HCT116 (cell line): ENCODE results near the gene ERBIN.

Source experiments
- ATF3 ChIP-seq: IDR thresholded peaks from 2 replicates; pipeline ENCODE4 v1.6.1; 2012
- CEBPB ChIP-seq: IDR thresholded peaks from 2 replicates; pipeline ENCODE4 v1.6.1; 2012; ENCODE audit warnings: low read depth
- CTCF ChIP-seq, 3 experiments: fragments of 200-600 bp in 1 of 3; sonication (generic) in 1 of 3; IDR thresholded peaks in 2 of 3; conservative IDR thresholded peaks in 1 of 3; 2 replicates each; pipeline ENCODE4 v1.5.1; 2012 to 2017; ENCODE audit warnings: low read depth in 2 of 3, low read length in 2 of 3, antibody characterized with exemption in 1 of 3, borderline replicate concordance in 1 of 3, control low read depth in 1 of 3, mild to moderate bottlenecking in 1 of 3, mixed read lengths in 1 of 3, mixed run types in 1 of 3, moderate library complexity in 1 of 3; ENCODE audit not compliant: insufficient read depth in 1 of 3
- EGR1 ChIP-seq: IDR thresholded peaks from 2 replicates; pipeline ENCODE4 v1.6.1; 2012; ENCODE audit warnings: low read depth
- EZH2 ChIP-seq: fragments of 200-600 bp; sonication (generic); IDR thresholded peaks from 2 replicates; pipeline ENCODE4 v1.6.1; 2017; ENCODE audit warnings: antibody characterized with exemption, mixed run types
- EZH2phosphoT487 ChIP-seq: fragments of 200-600 bp; IDR thresholded peaks from 2 replicates; pipeline ENCODE4 v1.6.1; 2018; ENCODE audit warnings: antibody characterized with exemption, borderline replicate concordance
- FOSL1 ChIP-seq: IDR thresholded peaks from 2 replicates; pipeline ENCODE4 v1.6.1; 2012; ENCODE audit warnings: low read depth
- POLR2A ChIP-seq: IDR thresholded peaks from 2 replicates; pipeline ENCODE4 v1.7.0; 2011; ENCODE audit warnings: borderline replicate concordance; ENCODE audit not compliant: insufficient read depth, insufficient read length; ENCODE audit errors: extremely low read depth
- POLR2AphosphoS5 ChIP-seq: IDR thresholded peaks from 2 replicates; pipeline ENCODE4 v1.6.1; 2011; ENCODE audit warnings: mild to moderate bottlenecking, low read depth, low read length, moderate library complexity
- RAD21 ChIP-seq: IDR thresholded peaks from 2 replicates; pipeline ENCODE4 v1.6.1; 2012; ENCODE audit warnings: low read depth, mild to moderate bottlenecking
- REST ChIP-seq: IDR thresholded peaks from 2 replicates; pipeline ENCODE4 v1.6.1; 2012; ENCODE audit warnings: low read depth
- SIN3A ChIP-seq: IDR thresholded peaks from 2 replicates; pipeline ENCODE4 v1.6.1; 2012; ENCODE audit warnings: low read depth
- TCF7L2 ChIP-seq: IDR thresholded peaks from 2 replicates; pipeline ENCODE4 v1.7.0; 2011; ENCODE audit warnings: borderline replicate concordance, inconsistent platforms; ENCODE audit not compliant: insufficient read depth, insufficient read length; ENCODE audit errors: extremely low read depth

- TF ChIP-seq CTCF (IDR thresholded peaks at IDR 0.05 in 2 of 3, conservative IDR thresholded peaks at IDR 0.05 in 1 of 3; ENCODE audit: borderline replicate concordance in 1 of 3, insufficient read depth in 1 of 3, low read depth in 2 of 3, low read length in 2 of 3) (no peak), ATF3 (no peak), EZH2 (no peak), CEBPB (no peak), SIN3A (no peak), POLR2AphosphoS5 (no peak), REST (no peak), POLR2A (no peak), TCF7L2 (no peak), EZH2phosphoT487 (no peak), FOSL1 (no peak), RAD21 (no peak), EGR1 (no peak)
Measured at GRCh38 chr5:65938256-65938655, 11.9 kb downstream of the ERBIN start.
